ENCODE results near the gene PPP4R1. TPM values are rescaled to one million over a fixed set of nuclear protein-coding genes. Genes with fewer than 3 reads are reported as not detected.
"Not testable (repeated sequence)": the region's sequence is repeated elsewhere in the genome, so short reads cannot be mapped to it uniquely, and the experiment has no call there.

PPP4R1 gene
- polyA plus RNA-seq, 1 donor = 57.2 TPM

GRCh38 chr18:9630444-9630843, 16.1 kb upstream of the PPP4R1 start:
- DNase-seq = no peak

- no peak for DNase-seq
Observed at GRCh38 chr18:9629709-9630108, 15.3 kb upstream of the PPP4R1 start.

- DNase-seq = no peak
Observed at GRCh38 chr18:9628984-9629383, 14.6 kb upstream of the PPP4R1 start.

GRCh38 chr18:9627642-9628041, 13.3 kb upstream of the PPP4R1 start:
- DNase-seq = no peak

GRCh38 chr18:9619990-9620389, 5.6 kb upstream of the PPP4R1 start:
- DNase-seq = no peak

- no peak for DNase-seq
Observed at GRCh38 chr18:9619545-9619944, 5.2 kb upstream of the PPP4R1 start.

- no peak for DNase-seq
Observed at GRCh38 chr18:9619056-9619455, 4.7 kb upstream of the PPP4R1 start.

- no peak for DNase-seq
Observed at GRCh38 chr18:9617006-9617542, 2.7 kb upstream of the PPP4R1 start.

- DNase-seq = no peak
Observed at GRCh38 chr18:9616049-9616448, 1.7 kb upstream of the PPP4R1 start.

- no peak for DNase-seq
Observed at GRCh38 chr18:9615280-9615797, 980 bp upstream of the PPP4R1 start.

GRCh38 chr18:9613550-9614400, 584 bp downstream of the PPP4R1 start:
- DNase-seq = peak; percentile 74

- DNase-seq = no peak
Observed at GRCh38 chr18:9612977-9613376, 1.4 kb downstream of the PPP4R1 start.

GRCh38 chr18:9612215-9612830, 2.0 kb downstream of the PPP4R1 start:
- DNase-seq = no peak

GRCh38 chr18:9609190-9609589, 5.2 kb downstream of the PPP4R1 start:
- no peak for DNase-seq

GRCh38 chr18:9608728-9609127, 5.6 kb downstream of the PPP4R1 start:
- no peak for DNase-seq

GRCh38 chr18:9608298-9608697, 6.1 kb downstream of the PPP4R1 start:
- DNase-seq = no peak

- not testable (repeated sequence) for DNase-seq
Observed at GRCh38 chr18:9607111-9607510, 7.2 kb downstream of the PPP4R1 start.

GRCh38 chr18:9606039-9606438, 8.3 kb downstream of the PPP4R1 start:
- no peak for DNase-seq

GRCh38 chr18:9604348-9604747, 10.0 kb downstream of the PPP4R1 start:
- DNase-seq = no peak

GRCh38 chr18:9599328-9599727, 15.0 kb downstream of the PPP4R1 start:
- DNase-seq = no peak

- no peak for DNase-seq
Observed at GRCh38 chr18:9597609-9598008, 16.8 kb downstream of the PPP4R1 start.

- DNase-seq = no peak
Observed at GRCh38 chr18:9596843-9597526, 17.4 kb downstream of the PPP4R1 start.

GRCh38 chr18:9596226-9596625, 18.1 kb downstream of the PPP4R1 start:
- peak; percentile 77 for DNase-seq
